ENCODE data around the gene FOXP2. TPM values are rescaled to one million over a fixed set of nuclear protein-coding genes. Genes with fewer than 3 reads are reported as not detected.
"Not testable (repeated sequence)": the region's sequence is repeated elsewhere in the genome, so short reads cannot be mapped to it uniquely, and the experiment has no call there.

The FOXP2 gene
- total RNA-seq, 2 experiments from 2014 or later = not detected

GRCh38 chr7:114569220-114569619 lies 154.6 kb downstream of the FOXP2 start:
- H2AFZ ChIP-seq (ENCODE audit: low read length) = no peak overlapping the region
- intact Hi-C loops (cut with micrococcal nuclease; ENCODE audit: unreplicated experiment) = no loop called here
- H3K9me2 ChIP-seq (ENCODE audit: insufficient read depth, low read length) = no peaks in the 10 kb centered on the region
- no peaks in the 10 kb centered on the region for H3K4me1 ChIP-seq (ENCODE audit: insufficient read depth, low read length, poor library complexity, severe bottlenecking)
- H3K9me3 ChIP-seq (ENCODE audit: low read length) = no peaks in the 10 kb centered on the region
- CTCF ChIA-PET (ENCODE audit: unreplicated experiment) = no interaction called here
- POLR2A ChIA-PET = no interaction called here
- BruUV-seq (replicated peaks) = no TSS peak
- no peak for DNase-seq (ENCODE audit: low spot score)
- no peaks in the 10 kb centered on the region for H3K36me3 ChIP-seq (ENCODE audit: insufficient read depth, low read length)
- no peaks in the 10 kb centered on the region for H3K79me2 ChIP-seq (ENCODE audit: insufficient read depth, low read depth, low read length)
- no peak overlapping the region for H3K27ac ChIP-seq (ENCODE audit: low read depth, low read length, poor library complexity, severe bottlenecking)
- no peaks in the 10 kb centered on the region for H4K20me1 ChIP-seq (ENCODE audit: insufficient read depth, low read length)
- H3K4me3 ChIP-seq (ENCODE audit: low read depth, low read length, poor library complexity, severe bottlenecking) = no peak overlapping the region
- no peak overlapping the region for H3K4me2 ChIP-seq (ENCODE audit: low read length)
- no peak for TF ChIP-seq EZH2phosphoT487 (IDR thresholded peaks at IDR 0.05; ENCODE audit: borderline replicate concordance, low read depth, low read length)
- TF ChIP-seq, protein P1, sequence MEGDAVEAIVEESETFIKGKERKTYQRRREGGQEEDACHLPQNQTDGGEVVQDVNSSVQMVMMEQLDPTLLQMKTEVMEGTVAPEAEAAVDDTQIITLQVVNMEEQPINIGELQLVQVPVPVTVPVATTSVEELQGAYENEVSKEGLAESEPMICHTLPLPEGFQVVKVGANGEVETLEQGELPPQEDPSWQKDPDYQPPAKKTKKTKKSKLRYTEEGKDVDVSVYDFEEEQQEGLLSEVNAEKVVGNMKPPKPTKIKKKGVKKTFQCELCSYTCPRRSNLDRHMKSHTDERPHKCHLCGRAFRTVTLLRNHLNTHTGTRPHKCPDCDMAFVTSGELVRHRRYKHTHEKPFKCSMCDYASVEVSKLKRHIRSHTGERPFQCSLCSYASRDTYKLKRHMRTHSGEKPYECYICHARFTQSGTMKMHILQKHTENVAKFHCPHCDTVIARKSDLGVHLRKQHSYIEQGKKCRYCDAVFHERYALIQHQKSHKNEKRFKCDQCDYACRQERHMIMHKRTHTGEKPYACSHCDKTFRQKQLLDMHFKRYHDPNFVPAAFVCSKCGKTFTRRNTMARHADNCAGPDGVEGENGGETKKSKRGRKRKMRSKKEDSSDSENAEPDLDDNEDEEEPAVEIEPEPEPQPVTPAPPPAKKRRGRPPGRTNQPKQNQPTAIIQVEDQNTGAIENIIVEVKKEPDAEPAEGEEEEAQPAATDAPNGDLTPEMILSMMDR (conservative IDR thresholded peaks at IDR 0.05; ENCODE audit: low read length) = no peak

- Histone ChIP-seq H3K4me3 (ENCODE audit: low read depth, low read length, poor library complexity, severe bottlenecking) (no peak overlapping the region), H3K9me2 (ENCODE audit: insufficient read depth, low read length) (no peaks in the 10 kb centered on the region), H3K4me1 (ENCODE audit: insufficient read depth, low read length, poor library complexity, severe bottlenecking) (no peaks in the 10 kb centered on the region), H3K4me2 (ENCODE audit: low read length) (no peak overlapping the region), H3K9me3 (ENCODE audit: low read length) (no peaks in the 10 kb centered on the region), H3K27ac (ENCODE audit: low read depth, low read length, poor library complexity, severe bottlenecking) (no peak overlapping the region), H2AFZ (ENCODE audit: low read length) (no peak overlapping the region), H3K36me3 (ENCODE audit: insufficient read depth, low read length) (no peaks in the 10 kb centered on the region), H4K20me1 (ENCODE audit: insufficient read depth, low read length) (no peaks in the 10 kb centered on the region), H3K79me2 (ENCODE audit: insufficient read depth, low read depth, low read length) (no peaks in the 10 kb centered on the region)
- ChIA-PET CTCF (ENCODE audit: unreplicated experiment) (no interaction called here), POLR2A (no interaction called here)
- no peak for TF ChIP-seq EZH2phosphoT487 (IDR thresholded peaks at IDR 0.05; ENCODE audit: borderline replicate concordance, low read depth, low read length)
- TF ChIP-seq, protein P1 (conservative IDR thresholded peaks at IDR 0.05; ENCODE audit: low read length) = no peak
- DNase-seq (ENCODE audit: low spot score) = no peak
- BruUV-seq (replicated peaks) = no TSS peak
- intact Hi-C loops (cut with micrococcal nuclease; ENCODE audit: unreplicated experiment) = no loop called here
Observed at GRCh38 chr7:114574384-114574783, 159.8 kb downstream of the FOXP2 start.

GRCh38 chr7:114575098-114575497 lies 160.5 kb downstream of the FOXP2 start:
- no TSS peak for BruUV-seq (replicated peaks)
- Histone ChIP-seq H2AFZ (ENCODE audit: low read length) (no peak overlapping the region), H3K9me2 (ENCODE audit: insufficient read depth, low read length) (no peaks in the 10 kb centered on the region), H3K79me2 (ENCODE audit: insufficient read depth, low read depth, low read length) (no peaks in the 10 kb centered on the region), H3K4me3 (ENCODE audit: low read depth, low read length, poor library complexity, severe bottlenecking) (no peak overlapping the region), H3K36me3 (ENCODE audit: insufficient read depth, low read length) (no peaks in the 10 kb centered on the region), H3K9me3 (ENCODE audit: low read length) (no peaks in the 10 kb centered on the region), H3K4me2 (ENCODE audit: low read length) (no peak overlapping the region), H4K20me1 (ENCODE audit: insufficient read depth, low read length) (no peaks in the 10 kb centered on the region), H3K4me1 (ENCODE audit: insufficient read depth, low read length, poor library complexity, severe bottlenecking) (no peaks in the 10 kb centered on the region), H3K27ac (ENCODE audit: low read depth, low read length, poor library complexity, severe bottlenecking) (no peak overlapping the region)
- no peak for DNase-seq (ENCODE audit: low spot score)
- intact Hi-C loops (cut with micrococcal nuclease; ENCODE audit: unreplicated experiment) = no loop called here
- TF ChIP-seq, protein P1 (conservative IDR thresholded peaks at IDR 0.05; ENCODE audit: low read length) = no peak
- TF ChIP-seq EZH2phosphoT487 (IDR thresholded peaks at IDR 0.05; ENCODE audit: borderline replicate concordance, low read depth, low read length) = no peak
- POLR2A ChIA-PET = no interaction called here
- CTCF ChIA-PET (ENCODE audit: unreplicated experiment) = no interaction called here

DNA sequence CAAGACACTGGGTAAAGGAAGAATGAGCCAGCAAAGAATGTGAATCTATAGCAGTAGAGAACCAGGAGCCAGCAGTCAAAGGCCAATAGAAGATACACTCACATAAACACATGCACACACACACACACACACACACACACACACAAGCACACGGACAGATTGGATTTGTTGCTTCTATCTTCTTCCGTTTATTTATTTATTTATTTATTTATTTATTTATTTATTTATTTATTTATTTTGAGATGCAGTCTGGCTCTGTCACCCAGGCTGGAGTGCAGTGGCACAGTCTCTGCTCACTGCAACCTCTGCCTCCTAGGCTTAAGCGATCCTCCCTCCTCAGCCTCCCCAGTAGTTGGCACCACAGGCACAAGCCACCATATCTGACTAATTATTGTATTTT lies 166.3 kb downstream of the FOXP2 start:
- H3K4me3 ChIP-seq (ENCODE audit: low read depth, low read length, poor library complexity, severe bottlenecking); H3K27ac ChIP-seq (ENCODE audit: low read depth, low read length, poor library complexity, severe bottlenecking); H3K9me2 ChIP-seq (ENCODE audit: insufficient read depth, low read length); CTCF ChIA-PET (ENCODE audit: unreplicated experiment); H3K79me2 ChIP-seq (ENCODE audit: insufficient read depth, low read depth, low read length); intact Hi-C loops (cut with micrococcal nuclease; ENCODE audit: unreplicated experiment); H4K20me1 ChIP-seq (ENCODE audit: insufficient read depth, low read length); H2AFZ ChIP-seq (ENCODE audit: low read length); H3K36me3 ChIP-seq (ENCODE audit: insufficient read depth, low read length); H3K4me2 ChIP-seq (ENCODE audit: low read length); H3K4me1 ChIP-seq (ENCODE audit: insufficient read depth, low read length, poor library complexity, severe bottlenecking); BruUV-seq (replicated peaks); H3K9me3 ChIP-seq (ENCODE audit: low read length); POLR2A ChIA-PET; DNase-seq (ENCODE audit: low spot score): not testable (repeated sequence)

Measured in OCI-LY7 (cell line).